Astrocyte of the hippocampus (primary cell): ENCODE data around the gene ATRNL1.
A peak's percentile ranks its signal among the peaks of the same experiment; 100 is the strongest.

Source experiments
- DNase-seq: peaks from one replicate; pipeline ENCODE4 v3.0.0; 2011; ENCODE audit warnings: low read depth, low spot score

Gene ATRNL1

GRCh38 chr10:115981081-115981480 is 887.9 kb downstream of the ATRNL1 start:
- DNase-seq, result peak; percentile 41

- DNase-seq, result no peak
Measured at GRCh38 chr10:115982076-115982475, 888.9 kb downstream of the ATRNL1 start.

- DNase-seq, result no peak
Measured at GRCh38 chr10:115982526-115982925, 889.4 kb downstream of the ATRNL1 start.

GRCh38 chr10:115985786-115986185 is 892.6 kb downstream of the ATRNL1 start:
- no peak for DNase-seq

GRCh38 chr10:115988380-115988779 is 895.2 kb downstream of the ATRNL1 start:
- no peak for DNase-seq

GRCh38 chr10:115989621-115990020 is 896.5 kb downstream of the ATRNL1 start:
- DNase-seq, result peak; percentile 67

- DNase-seq, result no peak
Measured at GRCh38 chr10:115992236-115992986, 899.2 kb downstream of the ATRNL1 start.

GRCh38 chr10:115996031-115996430 is 902.9 kb downstream of the ATRNL1 start:
- no peak for DNase-seq

- DNase-seq, result no peak
Measured at GRCh38 chr10:115998301-115998700, 905.1 kb downstream of the ATRNL1 start.
